GM18505 (cell line): Measurements from ENCODE around the gene RPS16.

ENCODE experiments used
- ATAC-seq: cut with Tn5 transposase; IDR thresholded peaks from one replicate; pipeline ENCODE4 v1.9.1; 2021; ENCODE audit not compliant: unreplicated experiment
- POLR2A ChIP-seq: IDR thresholded peaks from 4 replicates; pipeline ENCODE4 v1.6.1; 2011; ENCODE audit warnings: borderline replicate concordance; ENCODE audit not compliant: insufficient read depth, insufficient read length; ENCODE audit errors: extremely low read depth

The RPS16 gene

DNA sequence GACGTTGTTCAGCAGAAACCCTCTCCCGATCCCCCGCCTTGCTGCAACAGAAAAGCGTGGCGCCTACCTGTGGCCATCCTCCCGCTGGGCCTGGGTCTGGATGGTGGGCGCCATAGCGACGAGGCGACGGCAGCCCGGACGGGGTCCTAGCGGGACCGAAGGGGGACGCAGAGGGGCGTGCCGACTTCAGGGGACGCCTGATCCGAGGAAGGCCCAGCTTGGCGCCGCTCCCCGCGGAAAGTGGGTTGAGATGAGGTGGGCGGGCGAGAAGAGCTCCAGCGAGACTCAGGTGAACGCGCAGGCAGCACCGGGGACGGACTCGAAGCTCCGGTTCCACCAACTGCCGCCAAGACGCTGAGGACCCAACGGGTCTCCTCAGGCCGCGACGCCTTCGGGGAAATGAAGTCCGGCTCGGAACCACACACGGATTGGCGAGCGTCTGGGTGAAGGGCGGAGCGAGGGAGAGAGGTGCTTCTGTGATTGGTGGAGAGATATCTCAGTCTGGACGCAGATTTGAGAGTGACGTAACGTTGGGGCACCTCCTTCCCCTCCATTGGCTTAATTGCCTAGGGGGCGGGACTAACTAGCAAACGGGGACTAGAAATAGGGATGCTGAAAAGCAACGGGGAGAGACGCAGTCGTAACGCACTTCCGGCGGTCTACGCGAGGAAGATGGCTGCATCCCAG lies 44.9 kb downstream of the RPS16 start, which contains the start of the genes MED29 and PAF1:
MED29 (plus strand) TSS at position 628 of the 687 bp plus-strand sequence; CDS start at position 673, 45 bp downstream.
PAF1 (minus strand) TSS at position 356 of the 687 bp plus-strand sequence; CDS start at position 114, 242 bp downstream.
- peak; percentile 98 for TF ChIP-seq POLR2A
- peak; percentile 83 for ATAC-seq

DNA sequence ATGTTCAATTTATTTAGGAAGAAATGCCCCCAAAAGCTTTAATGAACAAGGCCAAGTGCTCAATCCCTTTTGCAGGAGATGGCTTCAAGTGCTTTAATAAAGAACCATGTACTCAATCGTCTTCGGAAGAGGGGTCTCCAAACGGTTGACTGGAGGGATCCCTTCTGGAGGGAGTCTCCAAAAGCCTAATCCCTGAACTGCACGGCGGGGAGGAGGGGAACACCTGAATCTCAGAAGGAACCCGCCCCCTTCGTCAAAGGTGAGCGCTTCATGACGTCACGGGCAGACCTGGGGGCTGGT lies 45.3 kb downstream of the RPS16 start:
- no peak for ATAC-seq
- TF ChIP-seq POLR2A, result no peak

DNA sequence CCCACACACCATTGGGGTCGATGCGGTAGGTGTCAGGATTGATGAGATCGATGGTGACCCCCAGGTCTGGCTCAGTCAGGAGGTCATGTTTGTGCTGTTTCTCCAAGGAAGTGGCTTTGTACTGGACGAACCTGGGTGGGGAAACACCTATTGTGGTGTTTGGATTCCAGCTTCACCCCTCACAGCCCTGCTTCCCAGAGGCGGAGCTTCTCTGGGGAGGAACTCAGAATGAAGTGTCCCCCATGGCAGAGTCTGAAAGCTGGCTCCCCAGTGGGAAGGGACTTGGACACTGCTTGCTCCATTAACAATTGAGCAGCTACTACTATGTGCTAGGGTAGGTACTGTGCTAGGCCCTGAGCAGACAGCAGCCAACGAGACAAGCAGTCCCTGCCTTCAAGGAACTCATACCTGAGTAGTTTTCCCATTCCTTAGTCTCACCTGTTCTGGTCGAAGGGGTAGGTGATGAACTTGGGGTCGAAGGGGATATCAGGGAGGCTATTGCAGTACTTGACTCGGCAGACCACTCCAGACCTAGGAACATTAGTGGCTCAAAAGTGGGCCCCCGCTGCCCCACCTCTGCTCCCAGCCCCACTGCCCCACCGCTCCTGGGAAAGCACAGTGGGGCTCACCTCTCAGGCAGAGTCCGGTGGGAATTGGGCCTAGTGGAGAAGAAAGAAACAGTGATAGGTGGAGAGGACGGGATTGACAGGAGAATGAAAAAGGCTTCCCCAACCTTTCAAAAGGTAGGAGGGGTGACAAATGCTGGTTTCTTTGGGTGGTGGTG lies 45.9 kb downstream of the RPS16 start:
- TF ChIP-seq POLR2A, result no peak
- no peak for ATAC-seq

DNA sequence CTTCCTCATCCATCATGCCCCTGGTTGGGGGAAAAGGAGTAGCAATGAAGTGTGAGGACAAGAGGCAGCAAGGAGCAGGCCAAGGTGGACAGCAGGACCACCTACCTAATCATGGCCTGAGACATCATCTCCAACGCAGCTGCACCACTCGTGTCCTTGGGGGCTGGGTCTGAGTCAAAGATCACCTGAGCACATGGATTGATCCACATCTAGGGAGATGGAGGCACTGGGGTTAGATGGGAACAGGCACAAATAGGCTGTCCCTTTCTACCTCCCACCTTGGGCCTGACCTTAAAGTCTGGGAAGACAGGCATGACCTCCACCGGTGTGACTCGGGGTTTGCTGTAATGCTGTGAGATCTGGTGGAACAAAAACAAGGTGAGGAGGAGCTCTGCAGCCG lies 47.1 kb downstream of the RPS16 start:
- no peak for TF ChIP-seq POLR2A
- ATAC-seq, result no peak

DNA sequence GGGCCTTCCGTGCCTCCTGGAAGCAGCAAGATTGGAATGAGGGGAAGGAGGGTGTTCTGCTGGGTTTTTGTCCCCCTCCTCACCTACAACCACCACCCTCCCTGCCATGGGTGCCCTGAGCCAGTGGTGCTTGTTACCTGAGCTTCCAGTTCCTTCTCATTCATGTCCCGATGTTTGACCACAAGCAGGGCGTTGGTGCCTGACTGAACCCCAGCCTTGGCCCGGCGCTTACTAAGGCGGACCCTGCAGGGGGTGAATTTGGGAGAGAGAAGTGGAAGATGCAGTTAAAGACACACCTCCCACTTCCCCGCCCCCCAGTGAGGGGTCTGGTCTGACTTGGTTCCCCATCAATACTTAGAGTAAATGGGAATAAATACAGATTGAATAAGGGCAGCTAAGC lies 49.2 kb downstream of the RPS16 start:
- ATAC-seq, result no peak
- TF ChIP-seq POLR2A, result no peak

DNA sequence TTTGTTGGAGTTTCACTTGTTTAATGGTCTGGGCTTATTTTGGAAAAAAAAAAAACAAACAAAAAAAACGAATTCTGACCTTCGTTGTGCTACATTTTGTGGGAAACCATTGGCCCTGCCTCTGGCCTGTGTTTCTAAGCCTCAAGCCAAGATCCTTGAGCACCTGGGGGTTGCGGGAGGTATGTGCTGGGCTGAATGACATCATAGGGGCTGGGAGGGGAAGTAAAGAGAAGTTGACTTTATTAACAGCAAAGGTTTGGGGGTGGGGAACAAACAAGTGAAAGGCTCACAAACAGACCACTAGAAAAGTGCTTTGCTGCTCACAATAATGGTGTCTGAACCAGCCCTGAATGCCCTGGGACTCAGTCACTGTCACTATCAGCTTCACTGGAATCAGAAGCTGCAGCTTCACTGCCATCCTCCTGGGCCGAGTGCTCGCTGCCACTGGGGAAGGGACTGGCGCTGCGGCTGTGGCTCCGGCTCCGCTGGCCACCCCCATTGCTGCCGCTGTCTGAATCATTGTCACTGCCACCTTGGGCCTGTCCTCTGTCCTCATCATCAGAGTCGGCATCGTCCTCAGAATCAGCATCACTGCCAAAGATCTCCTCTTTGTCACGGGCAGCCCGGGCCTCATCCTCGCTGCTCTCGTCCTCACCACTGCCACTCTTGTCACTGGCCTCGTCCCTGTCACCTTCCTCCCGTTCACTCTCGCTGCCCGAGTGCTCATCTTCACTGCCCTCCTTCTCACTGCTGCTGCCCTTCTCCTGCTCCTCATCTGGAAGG lies 49.9 kb downstream of the RPS16 start:
- TF ChIP-seq POLR2A, result no peak
- no peak for ATAC-seq

DNA sequence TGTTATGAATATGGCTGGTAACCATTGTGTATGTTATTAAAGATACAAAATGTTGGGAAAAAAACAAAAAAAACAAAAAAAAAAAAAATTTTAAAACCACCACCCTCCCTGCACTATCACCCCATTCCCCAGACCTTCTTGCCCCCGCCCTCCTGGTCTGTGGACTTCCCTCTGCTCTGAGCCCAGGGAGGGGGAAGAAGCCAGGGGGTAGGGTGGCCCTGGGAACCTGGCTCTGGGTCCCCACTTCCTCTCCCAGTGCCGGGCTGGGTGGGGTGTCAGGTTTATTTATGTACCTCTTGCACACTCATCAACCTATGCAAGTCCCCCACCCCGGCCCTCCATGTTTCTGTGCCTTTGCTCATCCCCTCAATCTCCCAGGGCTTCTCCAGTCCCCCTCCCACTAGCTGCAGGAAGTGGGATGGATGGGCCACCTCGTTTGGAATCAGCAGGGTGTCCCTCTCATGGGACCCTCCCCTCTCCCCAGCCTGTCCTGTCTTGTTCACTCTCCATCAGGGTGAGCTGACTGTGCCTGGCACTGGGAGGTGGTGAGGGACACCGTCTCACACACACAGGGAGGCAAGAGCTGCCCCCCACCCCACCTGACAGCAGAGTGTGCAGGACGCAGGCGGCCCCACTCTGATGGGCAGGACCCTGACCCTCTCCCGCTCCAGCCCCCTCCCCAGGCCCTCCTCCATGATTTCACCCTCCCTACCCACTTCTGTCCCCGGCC lies 50.7 kb downstream of the RPS16 start:
- no peak for TF ChIP-seq POLR2A
- no peak for ATAC-seq
